Lower leg skin (tissue), 4 donors: ENCODE data around the gene SPEM3. TPM values are rescaled to one million over a fixed set of nuclear protein-coding genes. Genes with fewer than 3 reads are reported as not detected.
"Not testable (repeated sequence)": the region's sequence is repeated elsewhere in the genome, so short reads cannot be mapped to it uniquely, and the experiment has no call there.

Source experiments
- DNase-seq, 2 donors: peaks; one replicate each; pipeline ENCODE4 v3.0.0-alpha.2; 2019; ENCODE audit warnings: low spot score in 2 of 2
- H3K4me3 ChIP-seq: fragments of 200-600 bp; sonication (generic); 2 replicates; pipeline ENCODE4 v1.5.1; 2017; ENCODE audit warnings: mild to moderate bottlenecking, low read depth; ENCODE audit not compliant: poor library complexity, severe bottlenecking
- CTCF ChIP-seq, 3 donors: fragments of 450-650 bp; IDR thresholded peaks; one replicate each; pipeline ENCODE4 v1.5.1; 2016; ENCODE audit warnings: antibody characterized with exemption in 3 of 3, mild to moderate bottlenecking in 3 of 3, moderate library complexity in 2 of 3
- POLR2A ChIP-seq, 2 donors: fragments of 450-650 bp; IDR thresholded peaks; one replicate each; pipeline ENCODE4 v1.6.1; 2016 to 2017; ENCODE audit warnings: antibody characterized with exemption in 2 of 2, mild to moderate bottlenecking in 1 of 2, moderate library complexity in 1 of 2
- WGBS, 2 donors: methylation state at CpG; one replicate each; pipeline ENCODE4 v1.1.5; 2018; 5-methylcytosine and 5-hydroxymethylcytosine counted together
- intact Hi-C: fragments of 100-400 bp; cut with DNase I; formaldehyde crosslinking; loops from one replicate; pipeline ENCODE4 v1.15.0; 2023; ENCODE audit warnings: low total_unique reads
- total RNA-seq, 4 donors: library from RNA; depleted of rRNA; stranded (reverse); fragments of >200 nt; gene quantifications; one replicate each; pipeline ENCODE4 v1.1.0, GENCODE V29; 2016

SPEM3 gene
- total RNA-seq, 4 donors from 2014 or later = not detected

GRCh38 chr17:7471729-7472128, 43.1 kb downstream of the SPEM3 start:
- H3K4me3 ChIP-seq = no peak overlapping the region
- no peak for DNase-seq
- TF ChIP-seq POLR2A (IDR thresholded peaks at IDR 0.05) (no peak), CTCF (IDR thresholded peaks at IDR 0.05) (no peak)
- intact Hi-C loops = no loop called here
- 74 to 78% methylated on average over 2 of the region's 2 CpGs for WGBS, 2 donors

GRCh38 chr17:7474767-7475166, 46.1 kb downstream of the SPEM3 start:
- 59 to 60% methylated on average over 7 to 8 of the region's 8 CpGs for WGBS, 2 donors
- H3K4me3 ChIP-seq, DNase-seq, intact Hi-C loops: not testable (repeated sequence)

GRCh38 chr17:7475764-7476422, 47.2 kb downstream of the SPEM3 start:
- intact Hi-C loops = no loop called here
- 32 to 35% methylated on average over 15 of the region's 15 CpGs for WGBS, 2 donors
- peak; percentile 87 to 95 for DNase-seq
- H3K4me3 ChIP-seq = no peak overlapping the region
- TF ChIP-seq CTCF (IDR thresholded peaks at IDR 0.05) (no peak), POLR2A (IDR thresholded peaks at IDR 0.05) (no peak)

- TF ChIP-seq CTCF (IDR thresholded peaks at IDR 0.05) (no peak), POLR2A (IDR thresholded peaks at IDR 0.05) (no peak)
- no peak overlapping the region for H3K4me3 ChIP-seq
- DNase-seq = no peak
- intact Hi-C loops = no loop called here
- 19 to 24% methylated on average over 3 of the region's 3 CpGs for WGBS, 2 donors
Observed at GRCh38 chr17:7476494-7476893, 47.8 kb downstream of the SPEM3 start.

GRCh38 chr17:7476951-7477350, 48.3 kb downstream of the SPEM3 start:
- intact Hi-C loops = no loop called here
- 52 to 66% methylated on average over 5 of the region's 5 CpGs for WGBS, 2 donors

More at GRCh38 chr17:7476951-7477350, 48.3 kb downstream of the SPEM3 start:
- DNase-seq = no peak
- TF ChIP-seq POLR2A (IDR thresholded peaks at IDR 0.05) (no peak), CTCF (IDR thresholded peaks at IDR 0.05) (no peak)
- H3K4me3 ChIP-seq = no peak overlapping the region
